Ramos (cell line): Measurements from ENCODE around the gene QKI.

Source experiments
- in situ Hi-C: fragments of 300-500 bp; cut with MboI; formaldehyde crosslinking; loops from one replicate; pipeline ENCODE4 v1.14.3; 2022; ENCODE audit warnings: low sequenced_read_pairs; ENCODE audit not compliant: unreplicated experiment

The QKI gene

DNA sequence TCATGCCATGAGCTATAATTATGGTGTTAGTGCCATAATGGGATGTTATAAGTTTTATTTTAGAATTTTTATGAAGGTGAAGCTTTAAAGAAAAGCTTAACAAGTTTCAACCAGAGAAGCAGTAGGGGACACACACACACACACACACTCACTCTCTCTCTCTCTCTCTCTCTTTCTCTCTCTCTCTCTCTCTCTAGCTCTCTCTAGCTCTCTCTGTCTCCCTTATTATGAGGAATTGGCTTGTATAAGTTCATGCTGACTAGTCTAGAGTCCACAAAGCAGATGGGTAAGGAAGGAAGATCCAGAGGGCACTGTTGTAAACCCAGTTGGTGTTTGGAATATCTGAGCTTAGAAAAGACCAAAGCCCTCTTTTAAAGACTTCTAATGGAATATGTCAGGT lies 102.4 kb downstream of the QKI start:
- in situ Hi-C loops: no loop called here

- in situ Hi-C loops: no loop called here
Measured at GRCh38 chr6:163520956-163521355, 106.4 kb downstream of the QKI start.

- in situ Hi-C loops: no loop called here
Measured at GRCh38 chr6:163522033-163522432, 107.5 kb downstream of the QKI start.

- in situ Hi-C loops: no loop called here
Measured at GRCh38 chr6:163525926-163526325, 111.4 kb downstream of the QKI start.

GRCh38 chr6:163526346-163526745 lies 111.8 kb downstream of the QKI start:
- in situ Hi-C loops: no loop called here

- in situ Hi-C loops: no loop called here
Measured at GRCh38 chr6:163527291-163527690, 112.8 kb downstream of the QKI start.

- in situ Hi-C loops: no loop called here
Measured at GRCh38 chr6:163529605-163530004, 115.1 kb downstream of the QKI start.

DNA sequence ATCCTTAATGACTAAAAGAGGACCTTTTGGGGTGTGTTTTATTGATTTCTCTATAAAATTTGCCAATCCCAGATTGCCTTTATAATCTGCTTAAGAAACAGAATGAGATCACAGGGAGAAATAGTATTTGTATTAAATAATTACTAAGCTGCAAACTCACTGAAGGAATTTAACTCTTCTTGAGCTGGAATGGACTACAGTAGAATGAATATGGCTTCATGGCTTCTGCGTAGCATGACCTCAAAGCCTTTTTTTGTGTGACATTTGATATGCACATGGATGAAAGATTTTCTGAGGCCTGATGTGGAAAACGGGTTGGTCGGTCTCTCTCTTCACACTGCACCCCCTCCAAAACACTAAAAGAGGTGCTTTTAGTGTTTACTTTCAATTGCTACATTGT lies 115.9 kb downstream of the QKI start:
- in situ Hi-C loops: no loop called here

GRCh38 chr6:163531122-163531521 lies 116.6 kb downstream of the QKI start:
- in situ Hi-C loops: no loop called here

- in situ Hi-C loops: no loop called here
Measured at GRCh38 chr6:163532526-163533078, 118.1 kb downstream of the QKI start.

GRCh38 chr6:163533443-163533842 lies 118.9 kb downstream of the QKI start:
- in situ Hi-C loops: no loop called here

DNA sequence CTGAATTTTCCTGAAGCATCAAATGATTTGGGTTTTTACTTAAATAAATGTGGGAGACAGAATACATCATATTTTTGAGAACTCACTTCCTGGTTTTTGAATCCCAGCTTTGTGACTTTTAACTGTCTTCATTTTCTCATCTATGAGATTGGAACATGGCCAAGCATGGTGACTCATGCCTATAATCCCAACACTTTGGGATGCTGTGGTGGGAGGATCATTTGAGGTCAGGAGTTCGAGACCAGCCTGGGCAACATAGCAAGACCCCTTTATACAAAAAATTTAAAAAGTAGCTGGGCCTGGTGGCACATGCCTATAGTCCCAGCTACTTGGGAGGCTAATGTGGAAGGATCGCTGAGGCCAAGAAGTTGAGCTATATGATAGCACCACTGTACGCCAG lies 122.3 kb downstream of the QKI start:
- in situ Hi-C loops: no loop called here

- in situ Hi-C loops: no loop called here
Measured at GRCh38 chr6:163538331-163538730, 123.8 kb downstream of the QKI start.

- in situ Hi-C loops: no loop called here
Measured at GRCh38 chr6:163539101-163539762, 124.7 kb downstream of the QKI start.

GRCh38 chr6:163543321-163543720 lies 128.8 kb downstream of the QKI start:
- in situ Hi-C loops: no loop called here

DNA sequence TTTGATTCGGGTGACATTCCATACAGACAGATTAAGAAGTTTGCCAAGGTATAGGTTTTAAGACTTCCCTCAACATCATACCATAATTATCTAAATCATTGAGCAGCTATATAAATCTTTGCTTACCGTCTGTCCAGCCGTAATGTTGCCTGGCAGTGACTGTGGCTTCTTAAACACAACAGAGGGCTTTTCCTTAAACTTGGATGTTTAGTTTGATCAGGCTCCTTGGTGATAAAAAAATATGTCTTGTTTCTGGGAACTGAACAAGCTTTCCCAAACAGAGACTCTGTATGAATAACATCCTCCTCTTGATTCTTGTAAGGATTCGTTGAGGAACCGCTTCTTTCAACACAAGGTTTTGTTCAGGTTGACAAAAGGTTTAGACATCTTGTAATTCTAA lies 130.9 kb downstream of the QKI start:
- in situ Hi-C loops: no loop called here

DNA sequence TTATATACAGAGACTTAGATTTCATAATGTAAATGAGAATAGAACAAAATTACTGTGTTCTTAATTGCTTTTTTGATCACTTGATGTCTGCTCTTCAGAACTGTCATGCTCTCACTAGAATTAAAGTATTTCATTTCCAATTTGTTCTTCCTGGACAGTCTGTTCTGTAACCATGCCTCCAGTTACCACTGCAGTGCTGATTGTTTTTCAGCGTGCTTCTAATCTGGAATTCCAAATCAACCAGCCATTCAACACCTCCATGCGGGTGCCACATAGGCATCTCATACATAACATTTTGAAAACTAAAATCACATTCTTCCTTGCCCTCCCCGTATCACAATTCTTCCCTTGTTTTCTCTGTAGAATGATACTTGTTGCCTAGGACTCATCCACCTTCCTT lies 132.8 kb downstream of the QKI start:
- in situ Hi-C loops: no loop called here

GRCh38 chr6:163548624-163549023 lies 134.1 kb downstream of the QKI start:
- in situ Hi-C loops: no loop called here

GRCh38 chr6:163554032-163554431 lies 139.5 kb downstream of the QKI start:
- in situ Hi-C loops: no loop called here

DNA sequence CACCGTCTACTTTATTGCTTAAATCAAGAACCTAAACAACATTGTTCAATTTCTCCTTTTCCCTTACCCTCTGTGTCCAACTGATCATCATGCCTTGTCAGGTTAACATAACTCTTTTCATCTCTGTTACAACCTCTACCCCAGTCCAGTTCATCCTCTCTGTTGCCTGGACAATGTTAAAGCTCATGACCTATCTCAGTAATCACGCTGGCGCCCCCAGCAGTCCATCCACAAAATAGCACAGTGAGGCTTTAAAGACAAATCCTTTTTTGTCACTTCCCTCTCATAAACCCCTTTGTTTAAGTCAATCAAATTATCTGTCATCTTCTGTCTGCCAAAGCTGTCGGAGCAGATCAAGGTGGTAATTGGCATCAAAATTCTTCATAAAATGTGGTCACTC lies 140.1 kb downstream of the QKI start:
- in situ Hi-C loops: no loop called here

DNA sequence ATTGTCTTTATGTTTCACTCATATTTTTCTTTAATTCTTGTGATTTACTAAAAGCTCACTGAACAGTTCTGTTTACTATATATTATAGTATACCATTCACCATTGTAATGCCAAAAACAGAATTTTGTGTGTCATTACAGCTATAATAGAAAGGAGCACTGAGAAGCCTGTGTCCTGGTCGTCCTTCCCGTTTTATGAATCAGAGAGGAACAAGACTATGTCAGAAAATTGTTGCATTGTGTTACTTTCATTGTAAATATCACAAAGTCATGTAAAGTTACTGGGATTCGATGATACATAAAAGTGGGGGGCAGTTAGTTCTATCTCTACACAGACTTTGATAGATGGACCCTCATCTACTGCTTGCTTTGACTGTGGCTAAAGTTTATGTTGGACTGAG lies 145.1 kb downstream of the QKI start:
- in situ Hi-C loops: no loop called here

DNA sequence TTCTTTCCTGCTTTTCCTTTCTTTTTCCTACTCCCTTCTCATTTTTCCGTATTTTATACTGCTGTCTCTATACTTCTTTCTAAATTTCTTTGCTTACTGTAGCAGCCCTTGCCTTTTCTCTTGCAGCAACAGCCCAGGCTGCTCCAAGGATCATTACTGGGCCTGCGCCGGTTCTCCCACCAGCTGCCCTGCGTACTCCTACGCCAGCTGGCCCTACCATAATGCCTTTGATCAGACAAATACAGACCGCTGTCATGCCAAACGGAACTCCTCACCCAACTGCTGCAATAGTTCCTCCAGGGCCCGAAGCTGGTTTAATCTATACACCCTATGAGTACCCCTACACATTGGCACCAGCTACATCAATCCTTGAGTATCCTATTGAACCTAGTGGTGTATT lies 148.8 kb downstream of the QKI start:
- in situ Hi-C loops: no loop called here
